H1 (cell line): ENCODE results near the gene NEDD9. TPM values are rescaled to one million over a fixed set of nuclear protein-coding genes. Genes with fewer than 3 reads are reported as not detected.

Experiments used
- CTCF ChIA-PET: fragments of 300-600 bp; sonication (Branson Sonifier 250); formaldehyde crosslinking; loops from one replicate; lab custom pipeline; 2021; ENCODE audit not compliant: partially characterized antibody; lab: Charles Lee
- POLR2A ChIA-PET: fragments of 300-600 bp; sonication (Branson Sonifier 250); formaldehyde crosslinking; loops from one replicate; lab custom pipeline; 2021; ENCODE audit warnings: inconsistent platforms; ENCODE audit not compliant: partially characterized antibody; lab: Charles Lee
- DNase-seq, 2 experiments: peaks; one replicate each; pipeline versions ENCODE4 v3.0.0 to v3.0.0-alpha.2; 2010 to 2022; ENCODE audit warnings: low spot score in 2 of 2, low read depth in 1 of 2, mixed read lengths in 1 of 2
- FAIRE-seq: peaks from 2 replicates; lab custom pipeline; 2011; peaks lifted over from hg19 to GRCh38; lab: Jason Lieb, UNC
- H2AFZ ChIP-seq: 2 replicates; pipeline ENCODE4 v1.8.1; 2012; ENCODE audit warnings: low read length, inconsistent platforms
- H2AK5ac ChIP-seq: 2 replicates; pipeline ENCODE4 v1.6.1; 2013; ENCODE audit warnings: low read depth, low read length
- H2BK120ac ChIP-seq: replicated peaks from 2 replicates; pipeline ENCODE3; 2013; ENCODE audit warnings: low read depth, low read length, inconsistent platforms
- H2BK12ac ChIP-seq: 2 replicates; pipeline ENCODE4 v1.6.1; 2013; ENCODE audit warnings: low read depth, low read length
- H2BK15ac ChIP-seq: 2 replicates; pipeline ENCODE4 v1.6.1; 2013; ENCODE audit warnings: low read length
- H2BK20ac ChIP-seq: 2 replicates; pipeline ENCODE4 v1.6.1; 2013; ENCODE audit warnings: low read length
- H2BK5ac ChIP-seq: 2 replicates; pipeline ENCODE4 v1.6.1; 2013; ENCODE audit warnings: low read depth, low read length
- H3K14ac ChIP-seq: 2 replicates; pipeline ENCODE4 v1.6.1; 2013; ENCODE audit warnings: inconsistent platforms; ENCODE audit not compliant: insufficient read length
- H3K18ac ChIP-seq: 2 replicates; pipeline ENCODE4 v1.6.1; 2013; ENCODE audit warnings: low read length; ENCODE audit errors: extremely low read depth
- H3K23ac ChIP-seq: 2 replicates; pipeline ENCODE4 v1.6.1; 2013; ENCODE audit warnings: inconsistent platforms; ENCODE audit not compliant: insufficient read length
- H3K23me2 ChIP-seq: 2 replicates; pipeline ENCODE4 v1.6.1; 2013; ENCODE audit warnings: low read depth, low read length
- H3K27ac ChIP-seq: 2 replicates; pipeline ENCODE4 v1.6.1; 2011; ENCODE audit warnings: low read depth, low read length, inconsistent platforms
- H3K27me3 ChIP-seq, 4 experiments: replicated peaks in 1 of 4; 1 replicate in 1 of 4; 2 replicates in 3 of 4; pipeline versions ENCODE4 v1.6.1 to v1.8.1; 2011 to 2013; ENCODE audit warnings: low read length in 3 of 4, mild to moderate bottlenecking in 3 of 4, inconsistent platforms in 2 of 4, mixed read lengths in 2 of 4, moderate library complexity in 1 of 4; ENCODE audit not compliant: control insufficient read depth in 3 of 4, insufficient read depth in 3 of 4; ENCODE audit errors: extremely low read depth in 1 of 4
- H3K36me3 ChIP-seq, 4 experiments: 2 replicates each; pipeline versions ENCODE4 v1.6.1 to v1.8.1; 2011 to 2013; ENCODE audit warnings: mild to moderate bottlenecking in 4 of 4, low read length in 3 of 4, moderate library complexity in 2 of 4, control low read depth in 1 of 4, inconsistent platforms in 1 of 4; ENCODE audit not compliant: insufficient read depth in 4 of 4, control insufficient read depth in 2 of 4
- H3K4ac ChIP-seq: replicated peaks from 2 replicates; pipeline ENCODE3; 2013; ENCODE audit warnings: low read length, low read depth, mixed read lengths, inconsistent platforms; ENCODE audit not compliant: insufficient read length
- H3K4me1 ChIP-seq, 4 experiments: replicated peaks in 1 of 4; 1 replicate in 1 of 4; 2 replicates in 3 of 4; pipeline versions ENCODE4 v1.6.1 to v1.8.1; 2011 to 2013; ENCODE audit warnings: low read length in 3 of 4, inconsistent platforms in 2 of 4, mixed read lengths in 1 of 4; ENCODE audit not compliant: insufficient read depth in 4 of 4, control insufficient read depth in 3 of 4
- H3K4me2 ChIP-seq, 2 experiments: 2 replicates each; pipeline versions ENCODE4 v1.6.1 to v1.8.1; 2011 to 2013; ENCODE audit warnings: low read depth in 2 of 2, low read length in 2 of 2, control low read depth in 1 of 2, inconsistent platforms in 1 of 2, mild to moderate bottlenecking in 1 of 2; ENCODE audit not compliant: insufficient read depth in 1 of 2
- H3K4me3 ChIP-seq, 4 experiments: fragments of 200-600, 300-600 bp in 1 of 4; sonication (generic), shearing (Covaris generic), sonication (Bioruptor Twin) in 1 of 4; 2 replicates each; pipeline versions ENCODE4 v1.5.1 to v1.8.1; 2011 to 2016; ENCODE audit warnings: low read length in 4 of 4, low read depth in 3 of 4, control low read depth in 2 of 4, inconsistent platforms in 2 of 4, mild to moderate bottlenecking in 2 of 4, mixed read lengths in 1 of 4, moderate library complexity in 1 of 4; ENCODE audit not compliant: insufficient read depth in 2 of 4; ENCODE audit errors: extremely low read depth in 1 of 4
- H3K56ac ChIP-seq: replicated peaks from 2 replicates; pipeline ENCODE3; 2013; ENCODE audit warnings: low read depth, mild to moderate bottlenecking, mixed read lengths, low read length, inconsistent platforms; ENCODE audit not compliant: insufficient read length
- H3K79me1 ChIP-seq: 2 replicates; pipeline ENCODE4 v1.6.1; 2013; ENCODE audit warnings: low read depth, low read length, control low read depth
- H3K79me2 ChIP-seq, 2 experiments: 2 replicates each; pipeline versions ENCODE4 v1.6.1 to v1.8.1; 2012 to 2013; ENCODE audit warnings: low read length in 2 of 2, mild to moderate bottlenecking in 2 of 2, inconsistent platforms in 1 of 2; ENCODE audit not compliant: insufficient read depth in 2 of 2, control insufficient read depth in 1 of 2
- H3K9ac ChIP-seq, 4 experiments: replicated peaks in 1 of 4; 1 replicate in 1 of 4; 2 replicates in 3 of 4; pipeline versions ENCODE4 v1.6.1 to v1.8.1; 2011 to 2013; ENCODE audit warnings: low read depth in 3 of 4, low read length in 3 of 4, control low read depth in 2 of 4, mild to moderate bottlenecking in 2 of 4, moderate library complexity in 2 of 4, inconsistent platforms in 1 of 4; ENCODE audit errors: extremely low read depth in 1 of 4
- H3K9me3 ChIP-seq, 2 experiments: 2 replicates each; pipeline versions ENCODE4 v1.6.1 to v1.8.1; 2012 to 2013; ENCODE audit warnings: mild to moderate bottlenecking in 2 of 2, moderate library complexity in 2 of 2, control low read depth in 1 of 2, inconsistent platforms in 1 of 2, low read depth in 1 of 2, low read length in 1 of 2, mixed read lengths in 1 of 2; ENCODE audit not compliant: insufficient read depth in 2 of 2
- H4K20me1 ChIP-seq, 2 experiments: replicated peaks in 1 of 2; 2 replicates each; pipeline versions ENCODE3 to v1.8.1; 2011 to 2013; ENCODE audit warnings: inconsistent platforms in 2 of 2, low read length in 2 of 2, mild to moderate bottlenecking in 1 of 2; ENCODE audit not compliant: insufficient read depth in 2 of 2, control insufficient read depth in 1 of 2
- H4K5ac ChIP-seq: 2 replicates; pipeline ENCODE4 v1.6.1; 2013; ENCODE audit warnings: low read length, low read depth, mixed read lengths, inconsistent platforms; ENCODE audit not compliant: insufficient read length
- H4K8ac ChIP-seq: 2 replicates; pipeline ENCODE4 v1.8.0; 2013; ENCODE audit warnings: mild to moderate bottlenecking, moderate library complexity, low read length, inconsistent platforms; ENCODE audit not compliant: insufficient read depth; ENCODE audit errors: extremely low read depth
- H4K91ac ChIP-seq: replicated peaks from 2 replicates; pipeline ENCODE3; 2013; ENCODE audit warnings: low read length, mixed read lengths, inconsistent platforms; ENCODE audit not compliant: insufficient read length
- ATF3 ChIP-seq: IDR thresholded peaks from 2 replicates; pipeline ENCODE4 v1.6.1; 2011; ENCODE audit warnings: low read depth, mild to moderate bottlenecking, low read length; ENCODE audit not compliant: insufficient read depth
- BRCA1 ChIP-seq: IDR thresholded peaks from 2 replicates; pipeline ENCODE4 v1.6.1; 2012; ENCODE audit warnings: low read depth, low read length, improper control_type of control experiment
- CBX8 ChIP-seq: fragments of 300-800, 300-1000 bp; sonication (generic); IDR thresholded peaks from 2 replicates; pipeline ENCODE4 v1.7.1; 2016; ENCODE audit warnings: low read depth, low read length, borderline replicate concordance
- CTBP2 ChIP-seq: IDR thresholded peaks from 2 replicates; pipeline ENCODE4 v1.7.0; 2011; ENCODE audit warnings: borderline replicate concordance, mild to moderate bottlenecking, moderate library complexity, mixed read lengths, low read length; ENCODE audit not compliant: insufficient read depth, insufficient read length
- RBBP5 ChIP-seq: IDR thresholded peaks from 2 replicates; pipeline ENCODE4 v1.7.1; 2012; ENCODE audit warnings: low read depth, mild to moderate bottlenecking, inconsistent platforms, low read length, moderate library complexity, borderline replicate concordance
- RXRA ChIP-seq: IDR thresholded peaks from 2 replicates; pipeline ENCODE4 v1.6.1; 2011; ENCODE audit warnings: low read depth, mild to moderate bottlenecking, low read length, moderate library complexity; ENCODE audit not compliant: insufficient read depth
- TBP ChIP-seq: IDR thresholded peaks from 2 replicates; pipeline ENCODE4 v1.6.1; 2011; ENCODE audit warnings: low read depth, low read length, improper control_type of control experiment
- WGBS, 2 experiments: shearing (Covaris generic) in 1 of 2; methylation state at CpG; one replicate each; pipeline versions ENCODE4 v1.1.6 to v1.1.7; 2013 to 2015; ENCODE audit warnings: low lambda C conversion rate in 2 of 2, mixed read lengths in 2 of 2, inconsistent platforms in 1 of 2, low coverage in 1 of 2, missing lambda C conversion rate in 1 of 2; ENCODE audit not compliant: insufficient replicate concordance in 2 of 2, insufficient coverage in 1 of 2, insufficient read length in 1 of 2; ENCODE audit errors: extremely low coverage in 1 of 2, missing lambda C conversion rate in 1 of 2; 5-methylcytosine and 5-hydroxymethylcytosine counted together
- polyA plus RNA-seq, 7 experiments: library from polyadenylated mRNA; depleted of rRNA in 3 of 7; stranded (reverse) in 5 of 7; unstranded in 2 of 7; fragments of >200 nt in 5 of 7; fragments of 200-250 nt in 2 of 7; gene quantifications; 1 replicate in 5 of 7; 2 replicates in 1 of 7; 4 replicates in 1 of 7; pipeline versions ENCODE4 v1.2.1 to v1.2.3, GENCODE V29; 2011 to 2013; ENCODE audit warnings: missing spikeins in 2 of 7, mixed read lengths in 2 of 7
- total RNA-seq: library from RNA; stranded (reverse); fragmentation: NEBNext Ultra II Directional; extraction: Animal tissue kit (Norgen Biotek cat#: 25700); gene quantifications from 2 replicates; pipeline ENCODE4 v1.2.1, GENCODE V29; 2021

The NEDD9 gene
- total and polyA plus RNA-seq, 2 of the 8 experiments (the other 6 are each of a cell fraction or from before 2014, with no cell fraction given) = 3.6 to 12.0 TPM

DNA sequence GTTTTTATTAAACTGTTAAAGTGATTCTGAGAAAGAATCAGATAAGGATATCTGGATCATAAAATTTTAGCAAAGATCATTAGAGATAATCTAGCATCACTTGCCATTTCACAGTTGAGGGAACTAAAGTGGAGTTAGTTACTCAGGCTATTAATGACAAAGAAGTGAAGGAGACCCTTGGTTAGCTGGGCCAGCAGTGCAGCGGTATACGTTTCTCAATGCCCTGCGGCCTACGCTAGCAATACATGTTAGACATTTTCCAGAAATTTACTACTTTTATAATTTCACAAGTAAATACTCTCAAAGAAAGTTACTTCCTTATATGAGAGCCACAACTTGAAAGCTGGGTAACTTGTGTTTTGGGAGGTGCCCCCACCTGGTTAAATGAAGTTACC lies 28.5 kb downstream of the NEDD9 start:
- no peak overlapping the region for H2BK120ac ChIP-seq
- WGBS, 2 experiments = 98% methylated on average over 4 of the region's 4 CpGs; no CpG with 5 or more reads in 1 of the 2 experiments
- ChIA-PET CTCF (interaction anchor here (0.6 to 2.5 kb wide), 7 partner anchors 12 to 291 kb away, joined by 3 to 10 read pairs (median 3); no protein-coding TSS in a partner anchor), POLR2A (interaction anchor here (0.6 to 0.7 kb wide), 2 partner anchors 26 to 466 kb away, joined by 4 read pairs; no protein-coding TSS in a partner anchor)
- H3K4me1 ChIP-seq = peaks cover 5 to 14% (median 11%) of the 10 kb centered on the region in 4 experiments; a peak in 4 of 7 replicates
- H3K14ac ChIP-seq = no peak overlapping the region
- 0 out of 2 replicates have a peak overlapping the region, but pooled peaks have one; percentile 32 for H2BK15ac ChIP-seq
- DNase-seq (no peak), FAIRE-seq (no peak)
- TF ChIP-seq CTBP2 (no peak), BRCA1 (no peak), RXRA (no peak), ATF3 (no peak), RBBP5 (no peak), CBX8 (no peak), TBP (no peak)
- no peaks in the 10 kb centered on the region for H3K36me3 ChIP-seq
- H3K9me3 ChIP-seq = no peaks in the 10 kb centered on the region
- no peak overlapping the region for H2BK12ac ChIP-seq
- H3K56ac ChIP-seq = no peak overlapping the region
- H2AFZ ChIP-seq = no peak overlapping the region
- H4K91ac ChIP-seq = no peak overlapping the region
- H3K27me3 ChIP-seq = no peaks in the 10 kb centered on the region; a peak in 1 of 7 replicates
- no peak overlapping the region for H4K5ac ChIP-seq
- H2BK5ac ChIP-seq = no peak overlapping the region
- H2AK5ac ChIP-seq = no peak overlapping the region
- H3K4me2 ChIP-seq = no peak overlapping the region; a peak in 1 of 4 replicates
- no peaks in the 10 kb centered on the region for H3K23me2 ChIP-seq
- no peak overlapping the region for H3K18ac ChIP-seq
- no peak overlapping the region for H4K8ac ChIP-seq
- no peak overlapping the region for H3K4ac ChIP-seq
- H3K23ac ChIP-seq = no peak overlapping the region
- H3K79me2 ChIP-seq = no peaks in the 10 kb centered on the region
- H3K27ac ChIP-seq = no peak overlapping the region
- no peak overlapping the region for H3K4me3 ChIP-seq
- H4K20me1 ChIP-seq = no peaks in the 10 kb centered on the region
- no peak overlapping the region for H3K9ac ChIP-seq
- H3K79me1 ChIP-seq = no peaks in the 10 kb centered on the region
- H2BK20ac ChIP-seq = no peak overlapping the region
